Retinal pigment epithelial cell (primary cell): ENCODE results near the gene CAB39.

Experiments
- DNase-seq: peaks from one replicate; pipeline ENCODE4 v3.0.0-alpha.2; 2010; ENCODE audit warnings: low read depth
- H3K4me3 ChIP-seq: 2 replicates; pipeline ENCODE4 v1.5.1; 2011; ENCODE audit warnings: mild to moderate bottlenecking, low read length, control low read depth, moderate library complexity
- CTCF ChIP-seq: conservative IDR thresholded peaks from 2 replicates; pipeline ENCODE4 v1.5.1; 2011; ENCODE audit warnings: low read depth, low read length, control low read depth, inconsistent platforms

CAB39 gene

DNA sequence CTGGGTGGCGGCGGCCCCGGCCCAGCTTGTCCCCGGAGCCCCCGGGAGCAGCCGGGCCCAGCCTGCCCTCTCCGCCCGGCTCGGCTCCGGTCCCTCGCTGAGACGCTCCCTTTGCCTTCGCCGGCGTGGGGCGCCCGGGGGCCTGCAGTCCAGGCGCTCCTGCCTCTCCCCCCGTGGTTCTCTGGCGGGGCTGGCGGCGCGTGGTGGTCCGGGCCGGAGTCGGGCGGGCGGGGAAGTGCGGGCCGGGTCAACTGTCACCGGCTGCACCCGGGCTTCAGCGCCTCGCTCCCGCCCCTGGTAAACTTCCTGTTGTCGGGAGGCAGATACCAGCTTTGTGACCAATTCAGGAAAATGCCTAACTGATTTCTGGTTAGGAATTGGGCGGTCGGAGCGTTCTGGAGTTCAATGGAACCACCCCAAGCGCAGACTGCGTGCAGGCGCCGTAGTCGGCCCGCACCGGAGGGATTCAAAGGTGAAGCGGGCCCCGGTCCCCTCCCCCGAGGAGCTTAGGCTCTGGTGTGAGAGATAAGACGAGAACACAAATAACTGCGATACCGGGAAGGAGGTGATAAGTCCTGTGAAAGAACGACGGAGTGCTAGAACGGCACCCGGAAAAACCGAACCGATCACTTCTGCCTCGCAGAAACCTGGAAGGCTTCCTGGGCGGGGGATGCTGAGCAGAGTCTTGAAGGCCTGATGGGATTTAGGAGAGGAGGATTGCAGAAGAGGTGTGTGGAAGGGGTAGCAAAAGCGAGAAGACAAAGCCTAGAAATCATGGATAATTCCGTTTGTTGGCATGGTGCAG lies 891 bp downstream of the CAB39 start:
- no peak for TF ChIP-seq CTCF
- H3K4me3 ChIP-seq = peak overlapping the region; percentile 88
- no peak for DNase-seq

DNA sequence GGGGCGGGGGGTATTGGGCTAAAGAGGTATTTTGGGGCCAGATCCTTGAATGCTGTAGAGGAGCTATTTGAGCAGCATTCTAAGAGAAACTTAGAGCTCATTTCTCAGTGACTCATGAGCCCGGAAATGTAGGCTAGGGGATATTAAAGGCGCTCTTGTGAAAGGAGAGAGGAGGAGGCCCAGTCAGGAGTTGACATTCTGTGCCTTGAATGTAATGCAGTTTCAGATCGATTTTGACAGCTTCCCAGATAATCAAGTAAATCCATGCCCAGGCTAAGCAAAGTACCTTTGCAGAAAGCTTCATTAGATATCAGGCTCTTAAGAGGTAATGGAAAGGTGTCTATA lies 1.5 kb downstream of the CAB39 start:
- no peak for DNase-seq
- no peak for TF ChIP-seq CTCF
- H3K4me3 ChIP-seq = peak overlapping the region; percentile 88

- DNase-seq = no peak
- no peak overlapping the region for H3K4me3 ChIP-seq
- TF ChIP-seq CTCF = no peak
These were observed 2.6 kb downstream of the CAB39 start for GRCh38 chr2:230715201-230715600.

GRCh38 chr2:230716588-230716987 lies 3.9 kb downstream of the CAB39 start:
- H3K4me3 ChIP-seq = no peak overlapping the region
- no peak for DNase-seq
- TF ChIP-seq CTCF = no peak

- no peak for TF ChIP-seq CTCF
- DNase-seq = no peak
- no peak overlapping the region for H3K4me3 ChIP-seq
These were observed 5.0 kb downstream of the CAB39 start for GRCh38 chr2:230717600-230717999.

DNA sequence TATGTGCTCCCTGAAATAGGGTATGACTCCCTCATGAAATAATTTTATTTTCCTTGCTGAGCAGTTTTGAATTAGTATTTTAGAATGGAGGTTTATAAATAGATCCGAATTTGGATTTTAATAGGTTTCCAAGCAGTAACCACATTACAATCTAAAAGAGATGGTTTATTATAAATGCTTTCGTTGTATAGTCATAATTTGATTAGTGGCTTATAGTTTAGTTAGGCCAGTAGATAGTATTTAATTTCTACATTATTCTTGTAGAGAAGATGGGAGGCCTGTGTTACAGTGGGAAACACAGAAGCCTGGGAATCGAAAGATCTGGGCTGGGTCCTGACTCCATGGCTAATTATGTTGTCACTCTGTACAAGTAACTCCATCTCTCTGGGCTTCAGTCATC lies 6.7 kb downstream of the CAB39 start:
- TF ChIP-seq CTCF = no peak
- DNase-seq = no peak

GRCh38 chr2:230721712-230722111 lies 9.1 kb downstream of the CAB39 start:
- no peak overlapping the region for H3K4me3 ChIP-seq
- no peak for TF ChIP-seq CTCF
- no peak for DNase-seq

More for the DNA sequence above, 6.7 kb downstream of the CAB39 start:
- H3K4me3 ChIP-seq = no peak overlapping the region
